Lung microvascular endothelial cell (primary cell): ENCODE measurements around the gene COL18A1. TPM values are rescaled to one million over a fixed set of nuclear protein-coding genes. Genes with fewer than 3 reads are reported as not detected.
A peak's percentile ranks its signal among the peaks of the same experiment; 100 is the strongest.
"Not testable (repeated sequence)": the region's sequence is repeated elsewhere in the genome, so short reads cannot be mapped to it uniquely, and the experiment has no call there.

Source experiments
- DNase-seq, 2 donors: peaks; one replicate each; pipeline versions ENCODE4 v3.0.0 to v3.0.0-alpha.2; 2010; ENCODE audit warnings: low read depth in 2 of 2
- total RNA-seq: library from RNA; depleted of rRNA; stranded (reverse); fragments of >200 nt; gene quantifications from 2 replicates; pipeline ENCODE4 v1.2.1, GENCODE V29; 2014

Gene COL18A1
- total RNA-seq = 139 and 164 TPM in 2 replicates

DNA sequence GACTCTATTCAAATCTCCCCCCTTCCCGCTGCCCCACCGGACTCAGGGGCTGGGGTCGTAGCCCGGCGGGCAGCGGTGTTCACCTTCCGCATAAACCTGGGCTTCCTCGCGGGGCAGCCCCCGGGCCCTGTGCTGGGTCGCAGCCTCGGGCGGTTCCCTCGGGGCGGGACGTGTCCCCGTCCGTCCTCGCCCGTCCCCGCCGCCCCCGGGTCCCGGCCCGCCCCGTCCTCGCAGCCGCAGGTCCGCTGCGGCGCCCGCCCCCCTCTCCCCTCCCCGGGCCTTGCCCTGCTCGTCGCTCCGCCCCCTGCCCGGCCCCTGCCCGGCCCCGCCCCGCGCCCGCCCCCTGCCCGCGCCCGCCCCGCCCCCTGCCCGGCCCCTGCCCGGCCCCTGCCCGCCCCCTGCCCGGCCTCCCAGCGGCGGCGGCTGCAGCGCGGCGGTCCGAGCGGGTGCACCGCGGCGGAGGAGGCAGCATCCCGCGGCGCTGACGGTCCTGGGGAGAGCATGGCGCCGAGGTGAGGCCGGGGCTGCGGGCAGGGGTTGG, at the start of gene COL18A1:
TSS of gene COL18A1 (plus strand) at position 436 of the 541 bp plus-strand sequence. CDS start at position 502, 66 bp downstream.
- DNase-seq = peak; percentile 70 to 84

DNA sequence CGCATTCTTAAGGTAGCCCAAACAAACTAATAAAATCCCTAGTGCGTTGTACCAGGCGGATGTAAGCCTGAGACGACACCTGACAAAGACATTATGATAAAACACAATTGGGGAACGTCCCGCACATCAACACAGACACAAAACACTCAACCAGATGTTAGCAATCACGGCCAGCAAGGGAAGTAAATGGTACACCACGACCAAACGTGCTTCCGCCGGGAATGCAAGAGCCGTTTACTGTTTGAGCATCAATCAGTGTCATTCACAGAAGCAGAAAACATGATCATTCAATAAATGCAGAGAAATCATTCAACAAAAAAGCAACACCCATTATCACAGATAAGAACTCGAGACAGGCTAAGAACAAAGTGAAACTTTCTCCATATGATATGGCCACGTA, 49.4 kb upstream of the COL18A1 start:
- DNase-seq = no peak

DNA sequence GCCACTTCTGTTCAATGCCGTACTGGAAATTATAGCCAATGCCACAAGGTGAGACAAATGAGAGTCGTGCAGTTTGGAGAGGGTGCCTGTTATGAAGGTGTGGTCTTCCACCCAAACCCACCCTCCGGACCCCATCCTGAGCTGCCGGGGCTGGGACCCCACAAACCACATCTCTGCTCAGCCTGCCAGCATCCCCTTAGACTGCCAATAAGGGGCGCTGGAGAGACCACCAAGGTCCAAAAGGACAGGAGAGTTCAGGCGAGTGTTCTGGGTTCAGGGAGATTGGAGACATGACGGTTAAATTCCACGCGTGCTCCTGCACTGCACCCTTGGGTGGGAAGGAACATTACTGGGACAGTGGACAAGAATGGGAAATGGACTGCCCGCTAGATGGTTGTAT, 48.7 kb upstream of the COL18A1 start:
- no peak for DNase-seq

DNA sequence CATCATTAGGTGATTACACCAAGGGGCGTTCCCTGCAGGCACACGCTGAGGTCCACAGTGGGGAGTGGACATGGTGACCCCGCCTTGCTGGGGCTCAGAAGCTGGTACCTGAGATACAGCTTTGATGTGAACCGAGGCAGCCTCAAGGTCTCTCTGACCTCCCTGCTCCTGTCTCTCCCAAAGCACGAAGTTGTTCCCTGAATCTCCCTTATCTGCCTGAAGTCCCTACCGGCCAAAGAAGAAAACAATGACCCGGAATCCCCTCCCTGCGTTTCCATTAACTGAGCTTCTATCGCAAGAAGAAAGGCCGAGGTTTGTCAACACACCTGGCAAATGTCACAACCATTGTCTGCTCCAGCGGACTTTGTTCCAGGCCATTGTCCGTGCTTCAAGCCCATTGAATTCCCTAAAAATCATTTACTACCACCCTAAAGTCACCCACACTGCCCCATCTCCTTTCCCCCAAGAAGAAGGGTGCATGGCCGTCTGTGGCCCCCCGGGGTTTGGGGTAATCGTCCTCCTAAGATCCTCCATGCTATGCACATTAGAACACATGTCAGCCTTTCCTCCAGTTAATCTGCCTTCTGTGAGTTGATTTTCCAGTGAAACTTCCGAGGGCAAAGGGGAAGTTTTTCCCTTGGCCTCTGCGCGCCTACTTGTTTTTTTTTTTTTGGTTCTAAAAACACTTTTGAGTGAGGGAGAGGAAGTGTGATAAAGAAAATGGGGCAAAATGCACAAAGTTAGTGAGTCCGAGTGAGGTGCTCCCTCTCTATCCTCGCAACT, 48.1 kb upstream of the COL18A1 start:
- peak in 1 of 2 donors; percentile 60 for DNase-seq

DNA sequence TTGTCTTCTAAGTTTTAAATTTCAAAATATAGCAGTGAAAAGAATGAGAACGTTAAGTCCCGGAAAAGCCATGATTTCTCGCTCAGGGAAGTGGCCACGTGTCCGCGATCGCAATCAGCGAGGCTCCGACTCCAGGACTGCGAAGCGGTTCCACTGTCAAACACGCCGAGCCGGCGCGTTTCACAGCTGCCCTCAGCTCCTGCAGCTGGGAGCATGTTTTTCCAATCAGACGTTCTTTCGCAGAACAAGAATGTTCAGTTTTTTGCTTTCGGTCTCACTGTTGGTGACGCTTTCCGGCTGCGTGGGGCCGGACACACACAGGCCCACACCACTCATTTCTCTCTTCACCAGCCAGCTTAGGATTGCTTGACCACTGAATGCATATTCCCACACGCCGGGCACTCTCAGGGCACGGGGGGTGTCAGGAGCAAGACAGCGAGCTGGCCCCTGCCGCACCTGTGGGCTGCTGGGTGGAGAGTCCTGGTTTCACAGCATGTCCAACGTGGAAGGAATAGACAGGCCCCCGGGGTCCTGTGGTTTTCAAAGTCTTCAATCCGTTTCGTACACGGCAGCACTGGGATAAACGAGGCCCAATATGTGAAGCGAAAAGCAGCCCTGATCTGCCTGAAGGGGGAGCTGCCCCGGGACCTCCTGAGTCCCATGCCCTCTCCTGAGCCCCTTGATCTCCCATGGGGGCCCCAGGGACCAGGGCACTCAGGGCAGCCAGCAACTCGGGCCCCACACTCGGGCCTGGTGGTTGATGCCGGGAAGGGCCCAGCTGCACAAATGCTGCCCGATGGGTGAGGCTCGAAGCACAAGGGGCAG, 47.3 kb upstream of the COL18A1 start:
- no peak for DNase-seq

DNA sequence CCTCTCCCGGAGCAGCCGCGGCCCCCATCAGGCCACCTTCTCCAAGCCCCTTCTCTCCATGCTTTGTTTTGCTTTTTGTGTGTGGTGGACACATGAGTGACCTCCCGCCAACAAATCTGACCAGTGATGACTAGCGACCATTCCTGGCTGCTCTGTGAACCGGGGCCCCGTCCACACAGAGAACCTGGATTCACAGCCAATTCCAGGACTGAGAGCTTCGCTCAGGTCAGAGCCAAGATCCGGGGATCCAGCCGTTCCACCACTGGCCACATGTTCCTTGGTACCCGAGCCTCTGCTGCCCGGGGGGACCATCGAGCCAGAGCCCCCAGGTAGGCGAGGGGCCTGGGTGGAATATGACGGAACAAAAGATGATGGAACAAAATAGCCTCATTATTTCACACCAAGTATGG, 46.7 kb upstream of the COL18A1 start:
- DNase-seq = no peak

DNA sequence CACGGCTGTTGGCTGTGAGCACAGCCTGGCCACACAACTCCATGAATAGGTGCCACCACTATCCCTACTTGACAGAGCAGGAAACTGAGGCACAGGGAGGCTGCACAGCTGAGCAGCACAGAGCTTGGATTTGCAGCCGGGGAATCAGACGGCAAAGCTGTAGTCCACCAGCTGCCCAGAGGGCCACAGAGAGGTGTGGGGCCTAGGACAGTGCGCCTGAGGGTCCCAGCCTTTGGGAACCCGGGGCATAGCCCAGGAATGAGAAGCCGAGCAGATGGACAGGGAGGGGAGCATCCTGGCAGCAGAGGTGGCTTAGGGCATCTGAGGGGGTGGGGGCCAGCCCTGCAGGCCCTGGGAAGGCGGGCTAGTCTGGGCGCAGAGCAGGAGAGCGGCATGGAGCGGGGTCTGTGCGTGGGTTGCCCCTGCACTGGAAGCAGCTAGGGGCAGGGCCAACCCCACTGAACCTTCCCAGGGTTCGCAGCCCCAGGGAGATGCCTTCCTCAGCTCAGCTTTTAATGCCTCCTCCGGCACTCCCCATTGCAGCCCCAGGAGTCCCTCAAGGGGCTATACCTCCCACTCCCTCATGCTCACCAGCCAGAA, 46.2 kb upstream of the COL18A1 start:
- no peak for DNase-seq

DNA sequence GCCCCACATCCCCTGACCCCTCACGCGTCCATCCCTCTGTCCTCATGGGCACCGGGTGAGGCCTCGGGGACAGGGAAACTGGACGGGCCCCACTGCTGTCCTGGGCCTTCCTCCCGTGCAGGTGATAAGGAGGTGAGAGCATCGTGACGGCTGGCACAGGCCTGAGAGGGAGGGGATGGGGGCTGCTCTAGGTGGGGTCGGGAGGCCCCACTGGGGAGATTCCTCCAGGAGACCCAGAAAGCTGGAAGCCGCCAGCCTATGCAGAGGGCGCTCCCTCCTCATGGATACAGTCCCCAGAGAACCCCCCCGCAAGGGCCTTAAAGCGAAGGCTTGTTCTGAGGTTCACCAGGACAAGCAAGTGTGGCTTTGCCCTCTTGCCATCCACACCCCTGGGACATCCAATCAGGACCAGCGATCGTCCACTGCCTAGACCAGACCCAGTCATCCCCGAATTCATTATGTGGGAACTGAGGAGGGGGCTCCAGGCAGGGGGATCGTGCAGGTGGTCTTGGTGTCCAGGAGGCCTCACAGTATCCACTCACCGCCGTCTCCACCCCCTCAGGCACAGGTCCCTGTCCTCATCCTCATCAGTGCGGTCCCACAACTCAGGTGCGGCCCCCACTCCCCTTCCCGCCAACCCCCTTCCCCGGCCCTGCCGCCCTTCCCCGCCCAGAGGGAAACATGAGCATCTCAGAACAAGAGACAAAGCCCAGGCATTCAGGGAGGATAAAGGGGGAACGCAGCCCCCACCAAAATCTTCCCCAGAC, 45.3 kb upstream of the COL18A1 start:
- DNase-seq = no peak

DNA sequence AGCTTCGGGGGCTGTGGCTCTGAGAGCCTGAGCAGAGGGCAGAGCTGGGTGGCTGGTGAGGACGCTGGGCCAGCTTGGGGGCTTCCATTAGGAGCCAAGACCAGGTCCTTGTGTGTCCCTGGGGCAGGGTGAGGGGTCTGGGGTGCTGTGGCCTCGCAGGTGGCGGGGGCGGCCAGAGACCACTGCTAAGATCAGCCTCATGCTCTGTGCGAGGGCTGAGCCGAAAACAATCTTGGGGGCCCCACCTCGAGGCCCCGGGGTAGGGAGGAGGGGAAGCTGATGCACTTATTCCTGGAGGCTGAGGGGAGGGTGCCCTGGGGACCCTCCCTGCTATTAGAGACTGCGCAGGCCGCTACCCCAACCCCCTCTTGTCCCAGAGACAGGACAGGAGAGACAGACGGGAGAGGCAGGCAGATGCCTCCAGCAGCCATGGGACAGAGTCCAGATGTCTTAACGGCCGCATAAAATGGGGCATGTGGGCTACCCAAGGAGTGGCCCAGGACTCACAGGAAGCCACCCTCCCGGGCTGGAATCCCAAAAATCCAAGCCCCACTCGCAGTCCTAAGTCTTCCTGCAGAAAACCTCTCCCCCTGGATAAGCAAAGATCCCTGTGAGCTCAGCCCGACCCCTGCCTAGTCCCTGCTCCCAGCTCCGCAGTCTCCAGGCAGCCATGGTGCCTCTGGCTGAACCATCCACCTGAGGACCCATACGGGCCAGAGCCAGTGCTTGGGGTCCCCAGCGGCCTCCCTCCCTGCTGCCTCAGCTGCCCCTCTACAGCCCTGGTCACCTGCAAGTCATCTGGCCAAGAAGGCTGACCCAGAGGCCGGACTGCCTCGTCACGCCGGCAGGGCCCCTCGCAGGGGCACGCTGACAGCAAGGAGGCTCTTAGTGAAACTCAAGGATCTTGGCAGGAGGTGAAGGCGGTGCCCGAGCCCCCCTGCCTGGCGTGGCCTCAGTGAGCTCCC, 43.6 kb upstream of the COL18A1 start:
- DNase-seq = no peak

DNA sequence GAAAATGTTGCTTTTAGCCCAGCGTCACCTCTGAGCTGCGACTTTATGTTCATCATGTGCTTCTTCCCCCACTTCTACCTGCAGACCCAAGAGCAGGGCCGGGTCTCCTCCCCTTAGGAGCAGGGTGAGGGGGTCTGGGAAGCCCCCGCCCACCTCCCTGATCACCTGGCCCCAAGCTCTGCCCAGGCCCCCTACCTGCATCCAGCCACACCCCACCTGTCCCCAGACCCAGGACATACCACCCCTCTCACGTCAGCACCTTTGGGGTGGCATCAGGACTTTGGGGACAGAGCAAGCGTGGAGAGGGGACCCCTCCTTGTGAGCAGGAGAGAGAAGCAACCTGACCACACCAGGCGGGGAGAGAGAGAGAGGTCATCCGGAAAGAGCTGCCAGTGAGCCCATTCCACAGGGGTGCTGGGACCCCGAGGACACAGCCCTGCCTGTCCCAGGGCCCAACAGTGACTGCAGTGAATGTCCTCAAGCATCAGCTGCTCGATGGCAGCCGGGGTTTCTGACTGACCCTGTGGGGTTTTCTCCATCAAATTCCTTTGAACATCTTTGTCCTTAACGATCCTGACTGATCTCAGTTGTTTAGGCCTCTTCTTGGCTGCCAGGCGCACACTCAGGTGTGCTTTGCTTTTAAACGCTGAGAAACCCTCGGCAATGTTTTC, 42.8 kb upstream of the COL18A1 start:
- no peak for DNase-seq

DNA sequence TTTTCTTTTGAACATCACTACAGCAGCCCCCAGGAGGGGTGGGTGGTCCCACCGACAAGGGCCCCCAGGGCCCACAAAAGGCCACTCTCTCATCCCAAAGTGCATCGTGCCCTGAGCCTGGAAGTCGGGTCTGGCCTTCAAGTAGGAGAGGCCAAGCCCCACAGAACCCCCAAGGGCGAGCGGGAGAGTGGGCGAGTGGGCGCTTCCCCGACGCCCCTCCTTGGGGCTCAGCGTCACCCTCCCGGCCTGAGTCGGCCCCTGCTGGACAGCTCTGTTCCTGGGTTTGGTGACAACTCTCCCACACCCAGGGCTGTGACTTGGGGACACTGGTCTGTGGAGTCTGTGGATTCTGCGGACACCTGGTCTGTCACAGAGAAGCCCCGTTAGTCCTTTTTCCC, 42.2 kb upstream of the COL18A1 start:
- DNase-seq = no peak

DNA sequence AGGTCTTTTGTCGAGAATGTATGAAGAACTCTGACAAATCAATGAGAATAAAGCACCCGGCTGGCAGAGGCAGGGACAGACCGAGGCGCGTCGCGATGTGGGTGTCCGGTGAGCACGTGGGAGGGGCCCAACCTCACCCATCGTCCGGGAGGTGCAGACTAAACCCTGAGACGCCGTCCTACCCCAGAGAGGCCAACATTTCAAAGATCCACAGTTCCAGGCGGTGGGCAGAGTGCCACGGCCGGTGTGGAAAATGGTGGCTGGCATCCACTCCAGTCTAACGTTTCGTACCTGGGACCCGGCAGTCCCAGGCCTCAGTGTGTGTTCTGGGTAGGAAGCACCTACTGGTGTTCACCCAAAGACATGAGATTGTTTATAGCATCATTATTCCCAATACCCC, 41.7 kb upstream of the COL18A1 start:
- DNase-seq = not testable (repeated sequence)

DNA sequence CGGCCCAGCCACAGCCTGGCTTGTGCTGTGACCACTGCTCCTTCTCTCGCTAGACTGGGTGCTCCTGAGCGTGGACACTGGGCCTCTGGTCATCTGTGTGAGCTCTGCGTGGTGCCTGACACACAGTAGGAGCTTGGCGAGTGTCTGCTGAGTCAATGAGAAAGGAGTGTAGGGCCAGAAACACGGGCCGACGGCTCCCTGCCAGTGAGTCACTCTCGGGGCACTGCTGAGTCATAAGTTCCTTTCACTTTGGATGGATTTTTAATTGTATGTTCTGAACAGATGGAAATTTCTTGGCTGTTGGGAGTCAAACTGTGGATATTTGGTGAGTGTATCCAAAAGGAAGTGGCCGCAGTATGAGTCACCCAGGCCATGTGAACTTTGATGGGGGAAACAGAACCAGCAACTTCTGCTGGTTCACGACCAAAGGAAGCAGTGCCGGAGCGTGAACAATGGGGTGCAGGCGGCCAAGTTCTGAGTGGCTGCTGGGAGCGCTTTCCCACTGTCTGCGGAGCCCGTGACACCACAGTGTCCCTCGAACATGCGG, 41.0 kb upstream of the COL18A1 start:
- peak; percentile 99 to 100 for DNase-seq

DNA sequence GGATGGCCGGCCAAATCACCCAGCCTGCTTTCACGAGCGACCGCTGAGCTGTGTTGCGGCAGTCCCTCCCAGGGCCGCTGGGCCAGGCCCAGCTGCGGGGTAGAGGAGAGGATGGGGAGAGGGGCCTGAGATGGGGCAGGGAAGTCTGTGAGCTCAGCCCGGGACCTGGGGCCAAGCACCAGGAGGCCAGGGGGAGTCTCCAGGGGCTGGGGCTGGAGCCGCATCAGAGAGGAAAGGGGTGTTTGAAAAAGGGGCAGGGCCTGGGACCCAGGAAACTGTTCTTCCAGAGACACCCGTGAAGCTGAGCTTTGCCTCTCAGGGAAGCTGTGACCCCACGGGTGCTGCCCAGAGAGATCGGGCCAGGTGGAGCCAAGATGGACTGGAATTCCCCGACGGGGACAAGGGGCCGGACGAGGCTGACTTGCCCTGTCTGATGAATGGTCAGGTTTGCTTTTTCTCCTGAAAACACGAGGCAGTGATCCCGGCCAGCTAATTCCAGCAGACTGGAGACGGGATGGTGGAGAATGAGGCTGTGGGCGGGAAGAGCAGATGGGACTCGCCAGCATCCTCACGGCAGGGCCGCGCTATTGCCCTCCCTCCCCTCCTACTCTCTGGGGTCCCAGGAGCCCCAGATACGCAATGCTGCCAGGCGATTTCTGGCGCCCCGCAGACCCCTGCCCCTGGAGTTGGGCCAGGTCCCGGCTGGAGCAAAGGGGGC, 40.3 kb upstream of the COL18A1 start:
- peak; percentile 69 to 90 for DNase-seq

DNA sequence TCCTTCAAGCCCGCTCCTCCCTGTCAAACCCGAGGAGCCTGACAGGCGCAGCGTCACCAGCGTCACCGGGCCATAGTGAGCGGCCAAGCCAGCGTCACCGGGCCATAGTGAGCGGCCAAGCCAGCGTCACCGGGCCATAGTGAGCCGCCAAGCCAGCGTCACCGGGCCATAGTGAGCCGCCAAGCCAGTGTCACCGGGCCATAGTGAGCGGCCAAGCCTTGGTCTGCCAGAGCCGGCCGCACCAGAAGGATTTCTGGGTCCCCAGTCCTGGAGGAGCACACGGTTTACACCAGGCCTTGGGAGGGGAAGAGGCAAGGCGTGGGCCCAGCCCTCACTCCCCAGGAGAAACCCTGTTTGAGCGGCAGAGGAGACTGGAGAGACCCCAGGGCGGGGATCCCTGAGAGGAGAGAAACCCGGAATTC, 39.8 kb upstream of the COL18A1 start:
- DNase-seq = no peak

DNA sequence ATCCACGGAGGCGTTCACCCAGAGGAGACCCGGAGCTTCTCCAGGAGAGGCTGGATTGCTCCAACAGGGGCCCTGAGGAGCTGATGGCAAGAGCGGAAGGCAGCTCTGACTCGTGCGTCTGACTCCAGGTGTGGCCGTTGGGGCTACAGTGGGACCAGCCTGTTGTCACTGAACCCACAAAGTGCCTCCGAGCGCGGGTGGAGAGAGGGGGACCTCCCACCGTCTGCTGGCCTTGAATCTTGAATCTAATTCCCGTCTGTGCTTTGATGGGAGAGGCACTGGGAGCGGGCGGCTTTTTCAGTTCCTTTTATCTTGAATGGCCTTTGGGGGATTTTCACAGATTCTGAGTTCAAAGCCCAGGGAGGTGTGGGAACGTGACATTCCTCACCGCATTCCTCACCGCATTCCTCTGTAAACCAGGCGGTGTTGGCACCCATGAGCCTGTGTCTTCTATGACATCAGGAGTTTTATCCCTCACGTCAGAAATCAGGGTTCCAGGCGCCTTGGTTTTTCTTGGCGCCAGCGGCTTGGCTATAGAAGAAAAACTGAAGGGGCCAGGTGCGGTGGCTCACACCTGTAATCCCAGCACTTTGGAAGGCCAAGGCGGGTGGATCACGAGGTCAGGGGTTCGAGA, 39.2 kb upstream of the COL18A1 start:
- peak; percentile 70 to 73 for DNase-seq

DNA sequence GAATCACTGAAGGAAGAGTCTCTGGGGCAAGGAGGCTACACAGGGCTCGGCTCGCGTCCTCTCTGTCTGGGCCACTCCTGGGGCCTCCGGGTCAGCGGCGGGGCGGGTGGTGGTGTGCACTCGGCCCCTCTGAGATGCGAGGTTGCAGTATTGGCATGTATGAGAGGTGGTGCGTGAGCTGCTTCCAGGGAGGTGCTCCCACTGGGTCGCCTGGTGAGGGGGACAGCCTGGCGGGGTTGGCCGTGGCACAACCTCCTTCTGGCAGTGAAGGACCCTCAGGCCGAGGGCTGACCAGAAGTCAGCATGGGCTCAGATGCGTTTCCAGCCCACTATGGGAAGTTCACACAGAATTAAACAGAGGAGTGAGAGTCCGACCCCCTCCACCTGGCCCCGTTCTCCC, 38.5 kb upstream of the COL18A1 start:
- DNase-seq = no peak

DNA sequence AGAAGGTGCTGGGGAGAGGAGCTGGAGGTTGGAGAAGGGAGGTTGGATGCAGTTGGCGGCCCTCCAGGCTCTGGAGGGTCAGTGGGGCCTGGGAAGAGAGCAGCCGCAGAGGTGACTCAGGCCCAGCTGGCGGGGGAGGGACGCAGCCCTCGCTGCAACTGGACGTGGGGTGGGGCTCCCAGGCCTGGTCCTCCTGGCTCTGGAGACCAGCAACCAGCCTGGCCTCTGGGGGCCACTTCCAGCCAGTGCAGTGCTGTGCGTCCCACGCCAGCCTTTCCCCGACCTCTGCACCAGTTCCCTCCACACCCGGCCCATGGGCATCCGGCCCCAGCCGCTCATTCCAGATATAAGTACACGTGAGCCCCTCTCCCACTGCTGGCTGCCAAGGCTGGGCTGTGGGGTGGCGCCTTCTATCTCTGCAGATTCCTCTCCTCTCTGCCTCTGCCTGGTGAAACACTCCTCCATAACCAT, 38.0 kb upstream of the COL18A1 start:
- DNase-seq = peak; percentile 99
